GM12873 (cell line): Measurements from ENCODE around the gene ADGRE2.
A peak's percentile ranks its signal among the peaks of the same experiment; 100 is the strongest.

Experiments used
- TF ChIP-seq, protein P1 (sequence below): IDR thresholded peaks from 2 replicates; pipeline ENCODE4 v1.5.1; 2012; ENCODE audit warnings: low read depth, mild to moderate bottlenecking, moderate library complexity, low read length, control low read depth; ENCODE audit not compliant: insufficient read depth; ENCODE audit errors: missing control alignments

Gene ADGRE2

DNA sequence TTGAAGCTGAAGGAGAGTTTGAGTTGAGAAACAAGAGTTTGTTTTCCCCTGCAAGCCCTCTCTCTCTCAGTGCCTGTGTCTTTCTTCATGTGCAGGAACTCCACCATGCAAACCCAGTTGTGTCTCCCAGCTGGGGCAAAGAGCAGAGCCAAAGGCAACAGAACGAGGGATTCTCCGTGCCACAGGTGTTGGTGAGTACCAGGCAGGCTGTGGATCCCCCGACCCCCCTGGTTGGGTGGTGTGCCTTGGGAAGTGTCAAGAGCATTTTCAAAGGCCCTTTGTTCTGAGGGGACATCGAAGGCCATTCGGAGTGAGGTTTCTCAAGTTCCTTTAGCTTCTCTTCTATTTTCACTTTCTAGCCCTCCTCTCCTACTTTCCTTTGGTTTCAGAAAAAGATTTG lies 82.9 kb downstream of the ADGRE2 start:
- TF ChIP-seq, protein P1, sequence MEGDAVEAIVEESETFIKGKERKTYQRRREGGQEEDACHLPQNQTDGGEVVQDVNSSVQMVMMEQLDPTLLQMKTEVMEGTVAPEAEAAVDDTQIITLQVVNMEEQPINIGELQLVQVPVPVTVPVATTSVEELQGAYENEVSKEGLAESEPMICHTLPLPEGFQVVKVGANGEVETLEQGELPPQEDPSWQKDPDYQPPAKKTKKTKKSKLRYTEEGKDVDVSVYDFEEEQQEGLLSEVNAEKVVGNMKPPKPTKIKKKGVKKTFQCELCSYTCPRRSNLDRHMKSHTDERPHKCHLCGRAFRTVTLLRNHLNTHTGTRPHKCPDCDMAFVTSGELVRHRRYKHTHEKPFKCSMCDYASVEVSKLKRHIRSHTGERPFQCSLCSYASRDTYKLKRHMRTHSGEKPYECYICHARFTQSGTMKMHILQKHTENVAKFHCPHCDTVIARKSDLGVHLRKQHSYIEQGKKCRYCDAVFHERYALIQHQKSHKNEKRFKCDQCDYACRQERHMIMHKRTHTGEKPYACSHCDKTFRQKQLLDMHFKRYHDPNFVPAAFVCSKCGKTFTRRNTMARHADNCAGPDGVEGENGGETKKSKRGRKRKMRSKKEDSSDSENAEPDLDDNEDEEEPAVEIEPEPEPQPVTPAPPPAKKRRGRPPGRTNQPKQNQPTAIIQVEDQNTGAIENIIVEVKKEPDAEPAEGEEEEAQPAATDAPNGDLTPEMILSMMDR: no peak

DNA sequence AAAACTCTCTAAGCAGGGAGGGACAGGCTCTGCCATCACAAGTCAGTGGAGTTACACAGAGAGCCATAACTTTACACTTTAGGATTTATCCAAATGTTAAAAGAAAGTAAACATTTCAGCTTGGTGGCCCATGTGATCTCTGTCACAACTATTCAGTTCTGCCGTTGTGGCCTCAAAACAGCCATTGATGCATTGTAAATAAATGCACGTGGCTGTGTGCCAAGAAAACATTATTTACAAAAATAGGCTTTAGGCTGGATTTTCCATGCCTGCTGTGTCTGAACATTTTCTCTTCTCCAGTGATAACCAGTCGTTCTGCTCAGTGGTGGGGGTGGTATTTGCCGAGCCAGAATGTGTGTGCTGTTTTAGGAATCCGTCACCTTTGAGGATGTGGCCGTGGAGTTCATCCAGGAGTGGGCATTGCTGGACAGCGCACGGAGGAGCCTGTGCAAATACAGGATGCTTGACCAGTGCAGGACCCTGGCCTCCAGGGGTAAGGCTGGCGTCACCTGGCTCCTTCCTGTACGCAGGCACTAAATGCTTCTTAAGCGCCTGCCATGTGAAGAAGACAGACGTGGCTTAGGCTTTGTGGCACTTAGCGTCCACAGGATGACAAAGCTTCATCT lies 83.6 kb downstream of the ADGRE2 start:
- TF ChIP-seq, protein P1: no peak

DNA sequence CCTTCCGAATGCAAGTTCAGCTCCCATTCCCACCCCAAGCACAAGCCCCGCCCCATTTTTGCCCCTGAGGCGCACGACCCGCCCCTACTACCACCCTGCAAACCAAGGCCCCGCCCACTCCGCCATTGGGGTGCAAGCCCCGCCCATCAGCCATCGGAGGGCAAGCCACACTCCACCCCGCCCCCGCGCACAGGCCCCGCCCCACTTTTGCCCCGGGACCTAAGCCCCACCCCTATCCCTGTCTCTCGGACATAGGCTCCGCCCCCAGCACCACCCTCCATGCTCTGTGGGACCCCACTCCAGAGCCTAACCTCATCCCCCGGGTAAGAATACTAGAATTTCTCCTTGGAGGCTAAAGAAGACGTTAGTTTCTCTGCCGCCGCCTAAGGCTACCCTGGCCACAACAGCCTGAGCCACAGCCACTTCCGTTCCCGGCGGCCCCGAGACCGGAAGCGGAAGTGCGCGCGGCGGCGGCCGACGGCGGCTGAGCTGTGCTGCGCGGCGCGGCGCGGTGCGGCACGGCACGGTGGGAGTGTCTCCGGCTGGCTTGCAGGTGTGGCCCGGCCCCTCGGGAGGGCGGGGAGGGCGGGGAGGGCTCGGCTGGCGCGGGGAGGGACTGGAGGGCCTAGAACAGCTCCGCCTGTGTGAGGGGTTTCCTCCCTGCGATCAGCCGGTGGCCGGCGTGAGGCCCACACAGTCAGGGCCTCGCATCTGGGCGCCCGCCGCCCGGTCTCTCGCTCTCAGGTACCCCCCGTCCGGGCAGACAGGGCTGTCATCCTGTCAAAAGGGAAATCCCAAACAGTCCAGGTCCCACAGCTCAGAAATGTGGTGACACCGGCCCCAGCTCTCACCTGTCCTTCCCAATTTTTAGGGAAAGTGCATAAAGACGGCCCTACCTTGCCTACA lies 88.5 kb downstream of the ADGRE2 start, which contains the start of gene ZNF333:
Gene ZNF333, plus strand, starts transcription at position 451 of the 906 bp plus-strand sequence. CDS start 3,444 bp downstream, outside the sequence.
- TF ChIP-seq, protein P1: no peak

DNA sequence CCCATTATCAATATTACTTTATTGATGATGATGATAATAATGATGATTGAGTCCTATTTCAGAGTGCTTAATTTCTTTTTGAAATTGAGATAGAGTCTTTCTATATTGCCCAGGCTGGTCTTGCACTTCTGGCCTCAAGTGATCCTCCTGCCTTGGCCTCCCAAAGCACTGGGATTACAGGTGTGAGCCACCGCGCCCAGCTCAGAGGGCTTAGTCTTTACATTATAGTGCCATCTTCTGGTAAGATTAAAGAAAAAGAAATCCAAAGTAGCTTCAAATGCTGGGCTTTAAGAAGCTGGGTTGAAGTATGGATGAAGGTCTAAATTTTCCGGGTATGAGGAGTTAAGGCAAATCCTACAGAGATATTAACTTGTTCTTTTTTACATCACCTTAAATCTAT lies 91.9 kb downstream of the ADGRE2 start:
- TF ChIP-seq, protein P1: peak; percentile 31

DNA sequence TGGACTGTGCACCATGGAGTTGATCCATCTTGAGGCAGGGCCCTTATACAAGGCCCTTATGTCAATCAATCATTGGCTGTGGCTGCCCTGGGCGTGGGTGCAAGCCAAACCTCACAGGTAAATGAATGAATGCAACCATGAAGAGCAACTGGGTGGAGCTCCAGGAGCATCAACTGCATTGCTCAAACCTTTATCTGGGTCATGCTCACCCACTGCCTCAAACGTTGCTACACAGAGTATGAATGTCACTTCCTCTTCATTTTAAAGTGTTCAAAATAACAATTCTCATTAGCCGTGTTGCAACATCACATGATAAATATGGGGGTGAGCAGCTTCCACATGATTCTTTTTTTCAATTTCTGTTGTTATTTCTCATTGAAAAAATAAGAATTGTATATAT lies 94.9 kb downstream of the ADGRE2 start:
- TF ChIP-seq, protein P1: no peak
